Endothelial cell of umbilical vein (primary cell): ENCODE measurements around the gene DCLK1. TPM values are rescaled to one million over a fixed set of nuclear protein-coding genes. Genes with fewer than 3 reads are reported as not detected.

Experiments
- BruUV-seq: library from RNA; stranded (reverse); fragments of 400-500 nt; replicated peaks from 2 replicates; lab custom pipeline; 2021; lab: Mats Ljungman, UMichigan
- CTCF ChIA-PET: fragments of 300-600, 350-600 bp; sonication (Branson Sonifier 250); formaldehyde crosslinking; loops from one replicate; lab custom pipeline; 2021; ENCODE audit warnings: antibody characterized with exemption, inconsistent platforms; lab: Charles Lee
- POLR2A ChIA-PET: fragments of 300-600, 350-600 bp; sonication (Branson Sonifier 250); formaldehyde crosslinking; loops from one replicate; lab custom pipeline; 2021; ENCODE audit warnings: antibody characterized with exemption, inconsistent platforms; lab: Charles Lee
- DNase-seq: peaks from one replicate; pipeline ENCODE4 v3.0.0-alpha.2; 2011; ENCODE audit warnings: low read depth, low spot score
- FAIRE-seq: peaks from 2 replicates; lab custom pipeline; 2011; peaks lifted over from hg19 to GRCh38; lab: Jason Lieb, UNC
- H2AFZ ChIP-seq: 2 replicates; pipeline ENCODE4 v1.6.0; 2012; ENCODE audit warnings: low read depth, low read length, control low read depth, inconsistent platforms
- H3K27ac ChIP-seq: 2 replicates; pipeline ENCODE4 v1.5.1; 2011; ENCODE audit warnings: low read depth, mild to moderate bottlenecking, control low read depth, low read length, moderate library complexity; ENCODE audit not compliant: insufficient read depth
- H3K27me3 ChIP-seq, 2 experiments: 2 replicates each; pipeline versions ENCODE4 v1.6.0 to v1.6.1; 2011; ENCODE audit warnings: low read length in 2 of 2, mixed read lengths in 1 of 2; ENCODE audit not compliant: control insufficient read depth in 2 of 2, insufficient read depth in 2 of 2
- H3K36me3 ChIP-seq, 2 experiments: 2 replicates in 1 of 2; 3 replicates in 1 of 2; pipeline ENCODE4 v1.5.1; 2011; ENCODE audit warnings: low read length in 2 of 2, mild to moderate bottlenecking in 1 of 2, moderate library complexity in 1 of 2; ENCODE audit not compliant: control insufficient read depth in 2 of 2, insufficient read depth in 2 of 2; ENCODE audit errors: extremely low read depth in 1 of 2
- H3K4me1 ChIP-seq: 3 replicates; pipeline ENCODE4 v1.5.1; 2011; ENCODE audit warnings: mild to moderate bottlenecking, low read length; ENCODE audit not compliant: control insufficient read depth, insufficient read depth; ENCODE audit errors: extremely low read depth
- H3K4me2 ChIP-seq: 2 replicates; pipeline ENCODE4 v1.6.1; 2011; ENCODE audit warnings: low read length, control low read depth, mixed read lengths; ENCODE audit not compliant: insufficient read depth
- H3K4me3 ChIP-seq, 3 experiments: fragments of 200-600 bp in 1 of 3; sonication (generic), shearing (Covaris generic) in 1 of 3; replicated peaks in 1 of 3; 2 replicates each; pipeline ENCODE4 v1.5.1; 2011 to 2016; ENCODE audit warnings: control low read depth in 3 of 3, low read length in 3 of 3, mild to moderate bottlenecking in 2 of 3, inconsistent platforms in 1 of 3, low read depth in 1 of 3, moderate library complexity in 1 of 3; ENCODE audit not compliant: insufficient read depth in 1 of 3
- H3K79me2 ChIP-seq: 2 replicates; pipeline ENCODE4 v1.6.0; 2012; ENCODE audit warnings: low read length, inconsistent platforms; ENCODE audit not compliant: control insufficient read depth, insufficient read depth
- H3K9ac ChIP-seq: replicated peaks from 2 replicates; pipeline ENCODE3; 2011; ENCODE audit warnings: low read length, control low read depth; ENCODE audit not compliant: insufficient read depth; ENCODE audit errors: extremely low read depth
- H3K9me1 ChIP-seq: replicated peaks from 3 replicates; pipeline ENCODE4 v1.6.0; 2011; ENCODE audit warnings: mild to moderate bottlenecking, low read length; ENCODE audit not compliant: control insufficient read depth, insufficient read depth; ENCODE audit errors: extremely low read depth
- H3K9me3 ChIP-seq: replicated peaks from 2 replicates; pipeline ENCODE4 v1.5.1; 2012; ENCODE audit warnings: low read length, inconsistent platforms; ENCODE audit not compliant: control insufficient read depth, insufficient read depth
- H4K20me1 ChIP-seq: replicated peaks from 2 replicates; pipeline ENCODE3; 2011; ENCODE audit warnings: mild to moderate bottlenecking, low read length; ENCODE audit not compliant: control insufficient read depth, insufficient read depth; ENCODE audit errors: extremely low read depth
- CTCF ChIP-seq, 2 donors: IDR thresholded peaks; 1 replicate in 1 of 2; 2 replicates in 1 of 2; pipeline ENCODE4 v1.5.1; 2011; ENCODE audit warnings: low read length in 2 of 2, mild to moderate bottlenecking in 2 of 2, moderate library complexity in 2 of 2, control low read depth in 1 of 2, inconsistent platforms in 1 of 2, low read depth in 1 of 2; ENCODE audit not compliant: insufficient read depth in 1 of 2; ENCODE audit errors: extremely low read depth in 1 of 2
- EZH2 ChIP-seq: IDR thresholded peaks from 2 replicates; pipeline ENCODE4 v1.6.1; 2012; ENCODE audit warnings: borderline replicate concordance, low read depth, mild to moderate bottlenecking, moderate library complexity, low read length, inconsistent platforms; ENCODE audit not compliant: severe bottlenecking
- FOS ChIP-seq: IDR thresholded peaks from 2 replicates; pipeline ENCODE4 v1.6.1; 2011; ENCODE audit warnings: mild to moderate bottlenecking, low read length, moderate library complexity, borderline replicate concordance; ENCODE audit not compliant: insufficient read depth
- GATA2 ChIP-seq: IDR thresholded peaks from 2 replicates; pipeline ENCODE4 v1.7.0; 2011; ENCODE audit warnings: low read depth, mild to moderate bottlenecking, moderate library complexity, mixed read lengths, low read length; ENCODE audit not compliant: insufficient read length, insufficient read depth
- JUN ChIP-seq: IDR thresholded peaks from 2 replicates; pipeline ENCODE4 v1.6.1; 2011; ENCODE audit warnings: borderline replicate concordance, low read depth; ENCODE audit not compliant: insufficient read length, insufficient read depth
- MYC ChIP-seq: IDR thresholded peaks from one replicate; pipeline ENCODE4 v1.6.1; 2011; ENCODE audit warnings: mild to moderate bottlenecking, low read depth, low read length
- POLR2A ChIP-seq: IDR thresholded peaks from 2 replicates; pipeline ENCODE4 v1.6.1; 2012; ENCODE audit warnings: low read depth, mild to moderate bottlenecking, control low read depth, low read length
- POLR2AphosphoS5 ChIP-seq: IDR thresholded peaks from 2 replicates; pipeline ENCODE4 v1.6.1; 2012; ENCODE audit warnings: low read depth, mild to moderate bottlenecking, control low read depth, low read length, moderate library complexity; ENCODE audit not compliant: insufficient read depth
- dilution Hi-C: fragments of 300-500 bp; cut with MboI; formaldehyde crosslinking; loops from one replicate; pipeline ENCODE4 v1.15.0; 2019; ENCODE audit warnings: low sequenced_read_pairs; ENCODE audit not compliant: extremely low pct_ligation_motif_present
- intact Hi-C: fragments of 100-400 bp; cut with micrococcal nuclease; formaldehyde crosslinking; loops from one replicate; pipeline ENCODE4 v1.10.0; 2022
- polyA plus RNA-seq, 4 experiments: library from polyadenylated mRNA; depleted of rRNA in 3 of 4; stranded (reverse) in 3 of 4; unstranded in 1 of 4; fragments of >200 nt; gene quantifications; 2 replicates each; pipeline versions ENCODE4 v1.2.1 to v1.2.3, GENCODE V29; 2011 to 2012; ENCODE audit warnings: missing spikeins in 1 of 4
- total RNA-seq: library from RNA; stranded (reverse); gene quantifications from 2 replicates; pipeline ENCODE4 v1.2.3, GENCODE V29; 2021
- TF ChIP-seq, protein P1 (sequence below): IDR thresholded peaks from 2 replicates; pipeline ENCODE4 v1.6.1; 2011; ENCODE audit not compliant: insufficient read depth, insufficient read length

Gene DCLK1
- total and polyA plus RNA-seq, 2 donors (not counting 3 experiments of a cell fraction or from before 2014, with no cell fraction given), result 0.28 to 3.9 TPM

GRCh38 chr13:35941374-35941773 is 189.8 kb downstream of the DCLK1 start:
- TF ChIP-seq POLR2AphosphoS5 (no peak), JUN (no peak), POLR2A (no peak), MYC (no peak), EZH2 (no peak), FOS (no peak), CTCF (IDR thresholded peaks at IDR 0.05; ENCODE audit: extremely low read depth in 1 of 2, insufficient read depth in 1 of 2, low read depth in 1 of 2, low read length in 2 of 2) (no peak), GATA2 (no peak)
- TF ChIP-seq, protein P1, sequence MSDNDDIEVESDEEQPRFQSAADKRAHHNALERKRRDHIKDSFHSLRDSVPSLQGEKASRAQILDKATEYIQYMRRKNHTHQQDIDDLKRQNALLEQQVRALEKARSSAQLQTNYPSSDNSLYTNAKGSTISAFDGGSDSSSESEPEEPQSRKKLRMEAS, result no peak
- Histone ChIP-seq H3K4me1 (no peaks in the 10 kb centered on the region), H3K79me2 (no peaks in the 10 kb centered on the region), H3K9ac (no peak overlapping the region), H3K4me3 (no peak overlapping the region), H3K4me2 (no peak overlapping the region), H3K9me3 (no peaks in the 10 kb centered on the region), H3K9me1 (no peaks in the 10 kb centered on the region), H2AFZ (no peak overlapping the region), H4K20me1 (no peaks in the 10 kb centered on the region), H3K27me3 (peaks cover 0 to under 1% of the 10 kb centered on the region in 2 experiments), H3K27ac (no peak overlapping the region), H3K36me3 (no peaks in the 10 kb centered on the region)
- dilution Hi-C loops, result no loop called here
- no TSS peak for BruUV-seq
- DNase-seq (no peak), FAIRE-seq (no peak)
- intact Hi-C loops, result no loop called here
- CTCF ChIA-PET, result interaction anchor here (0.6 to 2.5 kb wide), 3 partner anchors 11 to 12 kb away, joined by 3 to 10 read pairs (median 3); no protein-coding TSS in a partner anchor
- POLR2A ChIA-PET, result no interaction called here
